ENCODE data around the gene HOXD12.
A peak's percentile ranks its signal among the peaks of the same experiment; 100 is the strongest.

Gene HOXD12

DNA sequence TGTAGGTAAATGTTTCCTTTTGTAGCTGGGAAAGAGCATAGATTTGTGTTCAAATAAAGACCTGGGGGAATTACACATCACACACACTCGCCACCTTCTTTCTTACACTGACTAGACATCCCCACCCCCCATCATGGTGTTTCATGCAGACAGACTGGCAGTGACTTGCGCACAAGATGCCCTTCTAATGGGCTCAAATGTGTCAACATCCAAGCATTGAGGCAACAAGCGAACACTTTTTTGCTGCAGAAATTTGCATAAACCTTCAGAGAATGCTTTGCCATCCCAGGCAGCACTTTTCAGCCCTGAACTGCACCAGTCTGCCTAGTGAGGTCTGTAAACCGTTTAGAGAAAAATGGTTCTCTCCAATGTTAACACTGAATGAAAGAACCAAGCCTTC is 34.4 kb downstream of the HOXD12 start:
- Histone ChIP-seq H3K9me3 (ENCODE audit: insufficient read depth, low read length) (no peaks in the 10 kb centered on the region), H3K27me3 (ENCODE audit: insufficient read depth, insufficient read length) (peaks cover 99% of the 10 kb centered on the region), H3K4me1 (ENCODE audit: insufficient read depth, insufficient read length) (peaks cover 9% of the 10 kb centered on the region), H3K36me3 (ENCODE audit: insufficient read depth, insufficient read length, low read length) (no peaks in the 10 kb centered on the region), H3K9ac (ENCODE audit: insufficient read length, low read depth) (no peak overlapping the region), H3K4me3 (ENCODE audit: insufficient read length, low read depth) (no peak overlapping the region)
- no peak for TF ChIP-seq SUZ12 (IDR thresholded peaks at IDR 0.05; ENCODE audit: extremely low read depth, insufficient read depth, insufficient read length)
- TF ChIP-seq YY1 (IDR thresholded peaks at IDR 0.05; ENCODE audit: insufficient read depth, insufficient read length): no peak
- TF ChIP-seq ZNF274 (IDR thresholded peaks at IDR 0.05; ENCODE audit: low read depth, low read length): no peak
- DNase-seq (ENCODE audit: low read depth, low spot score): no peak

- peaks cover 96% of the 10 kb centered on the region for H3K27me3 ChIP-seq (ENCODE audit: insufficient read depth, insufficient read length)
- H3K4me3 ChIP-seq (ENCODE audit: insufficient read length, low read depth): no peak overlapping the region
- H3K36me3 ChIP-seq (ENCODE audit: insufficient read depth, insufficient read length, low read length): no peaks in the 10 kb centered on the region
- H3K9me3 ChIP-seq (ENCODE audit: insufficient read depth, low read length): no peaks in the 10 kb centered on the region
- no peak for TF ChIP-seq ZNF274 (IDR thresholded peaks at IDR 0.05; ENCODE audit: low read depth, low read length)
- TF ChIP-seq YY1 (IDR thresholded peaks at IDR 0.05; ENCODE audit: insufficient read depth, insufficient read length): no peak
- no peak for TF ChIP-seq SUZ12 (IDR thresholded peaks at IDR 0.05; ENCODE audit: extremely low read depth, insufficient read depth, insufficient read length)
- no peak overlapping the region for H3K9ac ChIP-seq (ENCODE audit: insufficient read length, low read depth)
- H3K4me1 ChIP-seq (ENCODE audit: insufficient read depth, insufficient read length): peaks cover 5% of the 10 kb centered on the region
- DNase-seq (ENCODE audit: low read depth, low spot score): no peak
Measured at GRCh38 chr2:176135035-176135440, 35.4 kb downstream of the HOXD12 start.

- Histone ChIP-seq H3K4me1 (ENCODE audit: insufficient read depth, insufficient read length) (peaks cover 3% of the 10 kb centered on the region), H3K9me3 (ENCODE audit: insufficient read depth, low read length) (no peaks in the 10 kb centered on the region), H3K27me3 (ENCODE audit: insufficient read depth, insufficient read length) (peaks cover 89% of the 10 kb centered on the region), H3K36me3 (ENCODE audit: insufficient read depth, insufficient read length, low read length) (no peaks in the 10 kb centered on the region), H3K4me3 (ENCODE audit: insufficient read length, low read depth) (peak overlapping the region; percentile 36), H3K9ac (ENCODE audit: insufficient read length, low read depth) (peak overlapping the region; percentile 44)
- DNase-seq (ENCODE audit: low read depth, low spot score): no peak
- no peak for TF ChIP-seq YY1 (IDR thresholded peaks at IDR 0.05; ENCODE audit: insufficient read depth, insufficient read length)
- peak; percentile 84 for TF ChIP-seq SUZ12 (IDR thresholded peaks at IDR 0.05; ENCODE audit: extremely low read depth, insufficient read depth, insufficient read length)
Measured at GRCh38 chr2:176136374-176137251, 37.0 kb downstream of the HOXD12 start.

GRCh38 chr2:176137252-176137580 is 37.6 kb downstream of the HOXD12 start:
- Histone ChIP-seq H3K36me3 (ENCODE audit: insufficient read depth, insufficient read length, low read length) (no peaks in the 10 kb centered on the region), H3K9me3 (ENCODE audit: insufficient read depth, low read length) (no peaks in the 10 kb centered on the region), H3K27me3 (ENCODE audit: insufficient read depth, insufficient read length) (peaks cover 89% of the 10 kb centered on the region), H3K4me3 (ENCODE audit: insufficient read length, low read depth) (peak overlapping the region; percentile 36), H3K4me1 (ENCODE audit: insufficient read depth, insufficient read length) (peaks cover 3% of the 10 kb centered on the region), H3K9ac (ENCODE audit: insufficient read length, low read depth) (peak overlapping the region; percentile 44)
- DNase-seq (ENCODE audit: low read depth, low spot score): no peak
- TF ChIP-seq ZNF274 (IDR thresholded peaks at IDR 0.05; ENCODE audit: low read depth, low read length) (no peak), SUZ12 (IDR thresholded peaks at IDR 0.05; ENCODE audit: extremely low read depth, insufficient read depth, insufficient read length) (peak; percentile 44), YY1 (IDR thresholded peaks at IDR 0.05; ENCODE audit: insufficient read depth, insufficient read length) (no peak)

DNA sequence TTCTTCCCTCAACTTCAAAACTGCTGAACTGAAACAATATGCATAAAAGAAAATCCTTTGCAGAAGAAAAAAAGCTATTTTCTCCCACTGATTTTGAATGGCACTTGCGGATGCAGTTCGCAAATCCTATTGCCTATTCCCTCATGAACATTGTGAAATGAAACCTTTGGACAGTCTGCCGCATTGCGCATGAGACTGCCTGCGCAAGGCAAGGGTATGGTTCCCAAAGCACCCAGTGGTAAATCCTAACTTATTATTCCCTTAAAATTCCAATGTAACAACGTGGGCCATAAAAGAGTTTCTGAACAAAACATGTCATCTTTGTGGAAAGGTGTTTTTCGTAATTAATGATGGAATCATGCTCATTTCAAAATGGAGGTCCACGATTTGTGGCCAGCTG is 38.3 kb downstream of the HOXD12 start:
- no peak overlapping the region for H3K4me3 ChIP-seq (ENCODE audit: insufficient read length, low read depth)
- no peak overlapping the region for H3K9ac ChIP-seq (ENCODE audit: insufficient read length, low read depth)
- H3K27me3 ChIP-seq (ENCODE audit: insufficient read depth, insufficient read length): peaks cover 89% of the 10 kb centered on the region
- no peak for DNase-seq (ENCODE audit: low read depth, low spot score)
- no peaks in the 10 kb centered on the region for H3K9me3 ChIP-seq (ENCODE audit: insufficient read depth, low read length)
- peaks cover 3% of the 10 kb centered on the region for H3K4me1 ChIP-seq (ENCODE audit: insufficient read depth, insufficient read length)
- no peaks in the 10 kb centered on the region for H3K36me3 ChIP-seq (ENCODE audit: insufficient read depth, insufficient read length, low read length)
- no peak for TF ChIP-seq YY1 (IDR thresholded peaks at IDR 0.05; ENCODE audit: insufficient read depth, insufficient read length)
- no peak for TF ChIP-seq ZNF274 (IDR thresholded peaks at IDR 0.05; ENCODE audit: low read depth, low read length)
- TF ChIP-seq SUZ12 (IDR thresholded peaks at IDR 0.05; ENCODE audit: extremely low read depth, insufficient read depth, insufficient read length): no peak

DNA sequence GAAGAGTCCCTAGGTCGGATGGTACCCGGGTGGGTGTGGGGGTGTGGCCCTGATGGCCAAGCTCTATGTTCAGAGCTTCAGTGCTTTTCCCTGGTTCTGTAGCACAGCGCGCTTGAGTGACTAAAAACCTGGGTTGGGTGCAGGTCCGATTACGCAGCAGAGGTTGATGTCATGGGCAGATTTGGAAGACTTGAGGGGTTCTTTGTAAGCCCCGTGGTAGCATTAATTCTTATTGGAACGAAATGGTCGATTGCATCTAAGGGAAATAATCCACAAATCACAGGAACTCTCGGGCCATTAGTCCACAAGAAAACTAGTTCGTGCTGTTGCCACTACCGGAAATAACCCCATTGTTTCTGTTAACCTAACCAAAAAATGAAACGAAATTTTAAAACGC is 38.9 kb downstream of the HOXD12 start:
- no peak for TF ChIP-seq ZNF274 (IDR thresholded peaks at IDR 0.05; ENCODE audit: low read depth, low read length)
- no peak for TF ChIP-seq YY1 (IDR thresholded peaks at IDR 0.05; ENCODE audit: insufficient read depth, insufficient read length)
- no peak for TF ChIP-seq SUZ12 (IDR thresholded peaks at IDR 0.05; ENCODE audit: extremely low read depth, insufficient read depth, insufficient read length)
- no peaks in the 10 kb centered on the region for H3K36me3 ChIP-seq (ENCODE audit: insufficient read depth, insufficient read length, low read length)
- no peaks in the 10 kb centered on the region for H3K9me3 ChIP-seq (ENCODE audit: insufficient read depth, low read length)
- no peak overlapping the region for H3K9ac ChIP-seq (ENCODE audit: insufficient read length, low read depth)
- peaks cover 3% of the 10 kb centered on the region for H3K4me1 ChIP-seq (ENCODE audit: insufficient read depth, insufficient read length)
- peaks cover 89% of the 10 kb centered on the region for H3K27me3 ChIP-seq (ENCODE audit: insufficient read depth, insufficient read length)
- no peak overlapping the region for H3K4me3 ChIP-seq (ENCODE audit: insufficient read length, low read depth)
- DNase-seq (ENCODE audit: low read depth, low spot score): no peak

DNA sequence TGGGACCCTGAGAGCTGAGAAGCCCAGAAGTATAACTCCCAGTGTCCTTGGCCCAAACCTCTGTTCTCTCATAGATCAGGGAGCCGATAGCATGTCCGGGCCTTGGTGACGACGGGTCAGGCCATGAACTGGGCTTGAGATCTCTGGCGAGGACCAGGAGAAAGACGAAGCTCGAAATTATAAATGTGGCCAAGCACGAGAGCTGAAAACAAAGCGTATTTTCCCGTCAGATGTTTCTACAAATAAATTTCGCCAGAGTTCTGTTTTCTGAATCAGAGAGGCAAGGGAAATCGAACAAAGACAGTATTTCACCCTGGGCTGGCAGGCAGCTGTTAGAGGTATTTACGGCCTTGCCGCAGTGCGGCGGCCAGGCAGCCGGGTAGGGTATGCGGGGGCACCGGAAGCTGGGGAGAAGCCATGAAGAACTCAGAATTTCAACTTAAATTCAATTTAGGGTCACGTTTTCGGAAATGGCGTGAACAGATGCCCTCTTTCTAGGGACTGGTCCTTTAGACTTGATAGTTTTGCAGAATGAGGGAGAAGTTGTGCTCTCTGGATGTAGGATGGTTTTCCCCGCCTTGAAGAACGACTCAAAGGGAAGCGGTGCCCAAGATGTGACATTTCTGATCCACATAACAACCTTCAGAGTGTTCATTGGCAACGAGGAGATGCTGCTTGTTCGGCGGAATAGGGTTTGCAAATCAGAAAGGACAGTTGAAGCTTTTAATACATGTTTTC is 39.5 kb downstream of the HOXD12 start:
- H3K36me3 ChIP-seq (ENCODE audit: insufficient read depth, insufficient read length, low read length): no peaks in the 10 kb centered on the region
- H3K9me3 ChIP-seq (ENCODE audit: insufficient read depth, low read length): no peaks in the 10 kb centered on the region
- no peak for DNase-seq (ENCODE audit: low read depth, low spot score)
- no peak overlapping the region for H3K9ac ChIP-seq (ENCODE audit: insufficient read length, low read depth)
- H3K27me3 ChIP-seq (ENCODE audit: insufficient read depth, insufficient read length): peaks cover 89% of the 10 kb centered on the region
- H3K4me1 ChIP-seq (ENCODE audit: insufficient read depth, insufficient read length): peaks cover 3% of the 10 kb centered on the region
- H3K4me3 ChIP-seq (ENCODE audit: insufficient read length, low read depth): no peak overlapping the region
- no peak for TF ChIP-seq YY1 (IDR thresholded peaks at IDR 0.05; ENCODE audit: insufficient read depth, insufficient read length)
- no peak for TF ChIP-seq SUZ12 (IDR thresholded peaks at IDR 0.05; ENCODE audit: extremely low read depth, insufficient read depth, insufficient read length)
- no peak for TF ChIP-seq ZNF274 (IDR thresholded peaks at IDR 0.05; ENCODE audit: low read depth, low read length)

All from NT2/D1 (cell line).